Measurements from ENCODE around the gene RHO. TPM values are rescaled to one million over a fixed set of nuclear protein-coding genes. Genes with fewer than 3 reads are reported as not detected.

The RHO gene
- total RNA-seq, 1 experiment from 2014 or later, result not detected

Other genes starting within 250 kb of the RHO start
- 78.9 TPM for gene HMCES, start 249.8 kb upstream of the RHO start, total RNA-seq (2021; ENCODE audit: unreplicated experiment)
- gene EFCAB12, start 100.0 kb upstream of the RHO start, total RNA-seq (2021; ENCODE audit: unreplicated experiment), result 0.42 TPM
- 15.7 TPM for gene MBD4, start 88.7 kb upstream of the RHO start, total RNA-seq (2021; ENCODE audit: unreplicated experiment)
- gene IFT122, start 88.4 kb upstream of the RHO start, total RNA-seq (2021; ENCODE audit: unreplicated experiment), result 21.4 TPM
- gene H1-8, start 14.5 kb downstream of the RHO start, total RNA-seq (2021; ENCODE audit: unreplicated experiment), result not detected
- gene PLXND1, start 78.0 kb downstream of the RHO start, total RNA-seq (2021; ENCODE audit: unreplicated experiment), result 47.3 TPM

Measured in HCT116 (cell line).